Ovary (tissue), 3 donors: Measurements from ENCODE around the gene SVEP1.

Experiments used
- CTCF ChIP-seq, 3 donors: fragments of 450-650 bp in 2 of 3; fragments of 200-600 bp in 1 of 3; IDR thresholded peaks; one replicate each; pipeline versions ENCODE4 v1.5.1 to v1.8.0; 2016 to 2022; ENCODE audit warnings: antibody characterized with exemption in 3 of 3, mild to moderate bottlenecking in 1 of 3
- POLR2A ChIP-seq: fragments of 450-650 bp; IDR thresholded peaks from one replicate; pipeline ENCODE4 v1.6.1; 2017; ENCODE audit warnings: antibody characterized with exemption, mild to moderate bottlenecking, moderate library complexity
- donor health status: DM: no; HTN: no; CAD: no.

DNA sequence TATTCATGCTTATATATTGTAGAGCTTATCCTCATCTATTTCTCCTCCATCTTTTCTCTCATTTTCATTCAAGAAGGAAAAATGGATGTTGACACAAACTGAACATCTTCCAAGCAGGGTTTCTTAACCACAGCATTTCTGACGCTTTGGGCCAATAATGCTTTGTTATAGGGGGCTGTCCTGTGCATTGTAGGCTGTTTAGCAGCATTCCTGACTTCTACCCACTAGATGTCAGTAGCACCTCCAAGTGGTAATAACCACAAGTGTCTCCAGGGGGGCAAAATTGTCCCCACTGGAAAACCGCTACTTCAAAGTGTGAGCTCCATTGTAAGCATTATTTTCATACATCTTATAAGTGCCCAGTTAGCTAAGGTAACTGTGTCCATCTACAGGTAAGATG lies 239.2 kb downstream of the SVEP1 start:
- no peak for TF ChIP-seq CTCF (IDR thresholded peaks at IDR 0.05)
- TF ChIP-seq POLR2A, result no peak
